Posterior cingulate gyrus (tissue), 11 donors: ENCODE data around the gene PRDM16.

Source experiments
- DNase-seq, 10 donors: peaks; one replicate each; pipeline versions ENCODE4 v3.0.0 to v3.0.0-alpha.2; 2020 to 2021; ENCODE audit warnings: mixed read lengths in 3 of 10
- intact Hi-C: fragments of 100-400 bp; cut with DNase I; formaldehyde crosslinking; loops from one replicate; pipeline ENCODE4 v1.15.1; 2023

The PRDM16 gene

DNA sequence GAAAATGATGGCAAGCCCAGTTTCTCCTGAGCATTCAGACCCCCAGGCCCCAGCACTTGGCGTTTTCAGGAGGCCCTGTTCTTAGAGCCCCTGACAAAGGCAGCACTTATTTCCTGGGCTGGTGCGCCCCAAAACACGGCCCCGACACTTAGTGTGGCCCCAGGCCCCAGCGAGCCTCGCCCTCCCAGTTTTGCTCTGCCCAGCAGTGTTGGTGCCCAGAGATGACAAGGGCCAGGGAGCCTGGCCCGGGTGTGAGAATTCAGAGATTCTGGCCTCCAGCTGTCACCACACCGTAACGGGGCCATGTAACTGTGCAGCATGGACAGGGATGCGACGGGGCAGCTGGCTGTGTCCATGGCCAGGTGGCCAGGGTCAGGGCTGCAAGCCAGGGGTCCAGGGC lies 367.4 kb downstream of the PRDM16 start:
- peak in 1 of 10 donors; percentile 78 for DNase-seq
- intact Hi-C loops: no loop called here

DNA sequence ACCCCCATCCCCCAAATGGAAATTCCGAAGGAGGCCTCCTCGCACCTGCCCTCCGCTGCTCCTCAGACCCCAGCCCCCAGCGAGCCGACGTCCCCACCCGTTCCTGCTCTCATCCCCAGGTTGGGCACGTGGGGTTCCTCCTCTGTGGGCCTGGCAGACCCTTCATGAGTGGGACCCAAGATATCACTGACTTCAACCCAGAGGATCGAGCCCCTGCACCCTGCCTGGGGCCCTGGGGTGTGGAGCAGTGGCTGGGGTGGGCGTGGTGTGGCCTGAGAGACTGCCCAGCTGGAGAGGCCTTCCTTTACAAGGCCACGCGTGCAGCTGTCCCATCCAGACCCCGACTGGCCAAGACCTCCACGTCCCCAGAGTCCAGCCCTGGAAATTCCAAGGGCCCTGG lies 367.9 kb downstream of the PRDM16 start:
- peak in 2 of 10 donors; percentile 77 for DNase-seq

DNA sequence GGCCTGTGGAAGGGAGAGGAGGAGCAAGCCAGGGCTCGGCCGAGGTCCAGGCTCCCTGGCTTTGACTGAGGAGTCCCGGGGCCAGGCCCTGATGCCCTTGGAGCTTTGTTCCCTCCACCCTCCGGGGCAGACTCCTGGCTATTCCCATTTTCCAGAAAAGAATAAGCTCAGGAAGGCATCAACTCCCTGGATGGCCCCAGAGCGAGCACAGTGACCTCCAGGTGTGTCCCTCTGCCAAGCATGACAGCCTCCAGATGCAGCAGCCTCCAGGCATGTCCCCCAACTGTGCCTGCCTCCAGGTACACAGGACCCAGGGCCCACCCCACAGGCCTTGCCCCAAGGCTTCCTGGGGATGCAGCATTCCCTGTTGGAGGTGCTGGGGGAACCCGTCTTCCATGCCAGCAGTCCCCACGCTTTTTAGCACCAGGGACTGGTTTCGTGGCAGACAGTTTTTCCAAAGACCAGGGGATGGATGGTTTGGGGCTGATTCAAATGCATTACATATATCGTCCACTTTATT lies 369.7 kb downstream of the PRDM16 start:
- DNase-seq: peak in 2 of 10 donors; percentile 65 to 75

More for the DNA sequence above, 367.9 kb downstream of the PRDM16 start:
- intact Hi-C loops: no loop called here

DNA sequence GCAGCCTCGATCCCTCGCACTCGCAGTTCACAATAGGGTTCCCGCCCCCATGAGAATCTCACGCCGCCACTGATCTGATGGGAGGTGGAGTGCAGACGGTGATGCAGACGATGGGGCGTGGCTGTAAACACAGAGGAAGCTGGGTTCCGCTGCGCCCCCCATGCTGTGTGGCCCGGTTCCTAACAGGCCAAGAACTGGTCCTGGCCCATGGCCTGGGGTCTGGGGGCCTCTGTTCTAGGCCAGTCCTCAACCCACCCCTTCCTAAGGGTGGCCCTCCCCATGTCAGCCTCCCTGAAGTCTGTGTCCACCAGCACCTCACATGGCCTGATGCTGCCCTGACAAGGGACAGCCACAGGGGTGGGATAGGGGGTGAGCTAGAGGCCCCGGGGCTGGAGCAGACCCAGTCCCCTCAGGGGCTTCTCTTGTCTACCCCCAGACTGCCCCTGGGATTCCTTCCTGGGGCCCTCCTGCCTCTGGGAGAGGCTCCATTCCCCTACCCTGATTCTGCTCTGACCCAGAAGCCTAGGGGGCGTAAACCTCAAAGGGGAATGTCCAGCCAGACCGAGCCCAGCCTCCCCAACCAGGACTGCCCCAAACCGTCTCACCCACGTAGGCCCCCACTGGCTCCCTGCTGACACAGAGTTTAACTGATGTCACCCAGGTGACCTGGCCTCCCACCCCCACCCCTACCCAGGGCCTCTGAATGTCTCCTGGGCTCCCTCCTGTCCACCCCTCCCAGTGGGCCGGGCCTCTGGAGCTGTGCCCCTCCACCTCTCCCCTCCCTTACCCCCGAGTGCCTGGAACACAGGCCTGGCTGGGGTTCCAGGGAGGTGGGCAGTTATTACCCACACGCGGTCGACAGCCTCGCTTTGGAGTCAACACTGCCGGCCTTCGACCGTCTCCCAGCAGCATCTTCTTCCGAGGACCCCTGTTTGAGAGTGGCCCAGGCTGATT lies 370.6 kb downstream of the PRDM16 start:
- peak in 2 of 10 donors; percentile 67 to 73 for DNase-seq
- intact Hi-C loops: no loop called here

More for the DNA sequence above, 369.7 kb downstream of the PRDM16 start:
- intact Hi-C loops: no loop called here

DNA sequence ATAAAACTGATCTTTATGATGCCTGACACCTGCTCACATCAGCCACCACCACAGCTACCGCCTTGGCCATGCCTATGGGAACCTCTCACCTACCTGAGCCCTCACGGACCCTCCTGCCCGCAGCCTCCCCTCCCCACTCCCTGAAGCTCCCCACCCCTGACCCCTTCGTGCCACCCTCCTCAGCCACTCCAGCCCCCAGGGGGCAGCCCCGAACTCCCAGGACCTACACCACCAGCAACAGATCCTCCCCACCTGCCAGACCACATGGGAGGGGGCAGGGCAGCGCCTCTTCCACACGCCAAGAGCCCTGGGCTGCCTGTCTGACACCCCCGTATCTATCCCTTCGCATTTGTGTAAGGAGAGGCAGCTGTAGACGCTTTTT lies 371.3 kb downstream of the PRDM16 start:
- intact Hi-C loops: no loop called here
- peak in 2 of 10 donors; percentile 47 to 75 for DNase-seq

DNA sequence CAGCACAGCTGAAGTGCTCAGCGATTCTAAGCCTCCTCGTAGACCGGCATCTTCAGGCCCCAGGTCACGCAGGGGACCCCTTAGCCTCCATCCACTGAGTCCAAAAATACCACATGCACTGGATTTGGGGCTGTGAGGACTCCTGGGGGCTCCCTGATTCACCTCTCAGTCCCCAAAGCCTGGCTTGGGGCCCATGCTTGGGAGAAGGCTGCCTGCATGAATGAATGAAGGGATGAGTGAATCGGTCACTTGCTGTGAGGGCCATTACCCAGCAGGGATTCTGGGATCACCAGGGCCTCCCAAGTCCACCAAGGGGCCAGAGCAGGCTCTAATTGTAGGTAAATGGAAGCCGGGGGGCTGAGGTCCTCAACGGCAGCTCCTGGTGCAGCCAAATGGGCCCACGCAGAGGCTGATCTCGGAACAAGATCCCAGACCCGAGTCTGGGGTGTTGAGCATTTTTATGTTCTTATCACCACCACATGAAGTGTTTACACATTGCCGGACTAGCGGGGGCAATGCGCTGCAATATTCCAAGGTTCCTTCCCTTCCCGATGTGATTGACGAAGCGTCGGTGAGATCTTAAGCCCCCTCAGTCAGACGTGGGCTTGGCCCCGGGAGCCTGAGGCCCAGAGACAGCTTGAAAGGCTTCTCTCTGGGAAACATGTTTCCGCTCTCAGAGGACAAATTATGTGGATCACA lies 371.9 kb downstream of the PRDM16 start:
- intact Hi-C loops: no loop called here
- DNase-seq: peak in 2 of 10 donors; percentile 62 to 67

DNA sequence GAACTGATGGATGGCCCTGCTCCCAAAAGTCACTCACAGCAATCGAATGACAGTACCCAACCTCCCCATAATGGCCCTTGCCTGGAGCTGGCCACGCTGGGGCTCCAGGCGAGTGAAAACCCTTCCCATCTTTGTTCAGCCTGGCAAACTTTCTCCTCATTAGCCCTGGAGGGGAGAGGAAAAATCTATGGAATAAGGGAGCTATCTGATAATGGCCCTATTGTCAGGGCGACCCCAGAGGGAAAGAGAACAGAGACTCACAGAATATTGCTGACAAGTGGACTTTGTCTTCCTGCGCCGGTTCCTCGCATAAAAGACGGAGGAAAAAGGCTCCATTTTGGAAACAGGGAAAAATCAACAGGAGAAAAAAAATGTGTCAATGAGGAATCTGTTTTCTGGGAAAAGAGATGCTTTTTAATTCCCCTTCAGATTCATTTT lies 372.4 kb downstream of the PRDM16 start:
- peak in 4 of 10 donors; percentile 46 to 82 (median 55) for DNase-seq
- intact Hi-C loops: no loop called here

DNA sequence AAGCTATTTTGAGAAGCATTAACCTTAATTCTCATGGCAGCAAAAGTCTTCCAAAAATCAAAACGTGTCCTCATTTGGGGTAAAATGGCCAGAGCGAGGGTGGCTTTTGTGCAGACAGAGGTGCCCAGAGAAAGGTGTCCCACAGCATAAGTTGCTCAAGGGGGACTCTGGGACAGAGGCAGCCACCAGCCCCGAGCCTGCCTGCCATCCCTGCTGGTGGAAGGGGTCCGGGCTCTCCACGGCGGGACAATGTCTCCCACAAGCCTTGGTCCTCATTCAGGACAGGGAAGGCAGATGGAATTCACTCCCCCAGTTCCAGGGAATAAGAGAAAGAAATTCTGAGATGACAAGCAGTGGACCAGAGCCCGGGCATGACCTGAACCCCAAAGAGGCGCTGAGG lies 372.9 kb downstream of the PRDM16 start:
- peak in 2 of 10 donors; percentile 72 to 74 for DNase-seq
- intact Hi-C loops: no loop called here

DNA sequence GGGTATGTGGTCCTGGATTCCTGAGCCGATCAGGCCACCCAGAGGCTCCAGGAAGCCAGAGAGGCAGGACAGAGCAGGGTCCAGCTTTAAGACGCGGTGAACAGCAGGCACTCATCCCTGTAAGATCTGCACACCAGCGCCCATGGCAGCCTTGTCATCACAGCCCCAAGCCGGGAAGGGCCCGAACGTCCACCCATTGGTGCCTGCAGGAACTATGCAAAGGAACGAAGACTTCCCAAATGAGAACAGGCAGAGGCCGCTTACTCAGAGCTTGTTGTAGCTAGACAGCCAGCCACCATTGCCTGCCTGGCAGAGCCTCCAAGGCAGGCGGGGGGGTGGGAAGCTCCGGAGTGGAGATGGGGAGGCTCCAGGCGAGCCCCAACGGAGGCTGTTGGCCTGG lies 373.3 kb downstream of the PRDM16 start:
- intact Hi-C loops: no loop called here
- DNase-seq: peak in 2 of 10 donors; percentile 54 to 67

DNA sequence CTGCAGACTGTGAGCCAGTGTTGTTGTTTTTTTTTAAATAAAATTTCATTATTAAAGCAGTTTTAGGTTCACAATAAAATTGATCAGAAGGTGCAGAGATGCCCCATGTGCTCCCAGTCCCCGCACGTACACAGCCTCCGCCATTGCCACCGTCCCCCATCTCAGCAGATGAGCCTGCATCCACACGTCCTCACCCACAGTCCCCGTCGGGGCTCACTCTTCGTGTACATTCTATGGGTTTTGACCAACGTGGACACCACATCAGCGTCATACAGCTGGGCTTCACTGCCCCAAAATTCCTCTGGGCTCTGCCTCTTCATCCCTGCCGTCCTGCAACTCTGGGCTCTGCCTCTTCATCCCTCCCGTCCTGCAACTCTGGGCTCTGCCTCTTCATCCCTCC lies 373.9 kb downstream of the PRDM16 start:
- intact Hi-C loops: no loop called here
- peak in 2 of 10 donors; percentile 33 to 77 for DNase-seq

DNA sequence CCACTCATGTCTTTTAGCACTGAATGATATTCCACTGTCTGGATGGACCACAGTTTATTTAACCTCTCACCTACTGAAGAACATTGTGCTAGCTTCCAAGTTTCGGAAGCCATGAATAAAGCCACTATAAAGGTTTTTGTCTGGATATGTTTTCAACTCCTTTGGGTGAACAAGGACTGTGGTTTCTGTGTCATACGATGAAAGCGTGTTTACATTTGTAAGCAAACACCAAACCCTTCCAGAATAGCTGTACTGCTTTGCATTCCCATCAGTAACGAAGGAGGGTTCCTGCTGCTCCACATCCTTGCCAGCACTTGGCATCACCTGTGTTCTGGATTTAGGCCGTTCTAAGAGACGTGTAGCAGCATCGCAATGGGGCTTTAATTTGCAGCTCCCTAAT lies 374.8 kb downstream of the PRDM16 start:
- intact Hi-C loops: no loop called here
- peak in 2 of 10 donors; percentile 27 to 49 for DNase-seq

DNA sequence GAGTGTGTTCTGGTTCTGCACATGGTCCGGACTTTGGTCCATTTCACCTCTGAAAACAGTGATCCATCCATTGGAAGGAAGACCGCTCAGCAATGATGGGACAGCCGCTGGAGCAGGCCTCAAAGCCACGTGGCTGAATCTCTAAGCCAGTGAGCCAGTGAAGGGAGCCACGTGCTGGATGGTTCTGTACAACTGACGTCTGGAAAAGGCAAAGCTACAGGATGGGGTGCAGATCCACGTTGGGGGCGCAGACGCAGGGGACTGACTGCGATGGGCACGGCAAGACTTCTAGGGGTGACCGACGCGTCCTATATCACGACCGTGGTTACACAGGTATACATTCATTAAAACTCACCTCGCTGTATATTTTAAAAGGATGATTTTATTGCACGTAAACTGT lies 375.3 kb downstream of the PRDM16 start:
- DNase-seq: peak in 2 of 10 donors; percentile 41 to 66
- intact Hi-C loops: no loop called here

DNA sequence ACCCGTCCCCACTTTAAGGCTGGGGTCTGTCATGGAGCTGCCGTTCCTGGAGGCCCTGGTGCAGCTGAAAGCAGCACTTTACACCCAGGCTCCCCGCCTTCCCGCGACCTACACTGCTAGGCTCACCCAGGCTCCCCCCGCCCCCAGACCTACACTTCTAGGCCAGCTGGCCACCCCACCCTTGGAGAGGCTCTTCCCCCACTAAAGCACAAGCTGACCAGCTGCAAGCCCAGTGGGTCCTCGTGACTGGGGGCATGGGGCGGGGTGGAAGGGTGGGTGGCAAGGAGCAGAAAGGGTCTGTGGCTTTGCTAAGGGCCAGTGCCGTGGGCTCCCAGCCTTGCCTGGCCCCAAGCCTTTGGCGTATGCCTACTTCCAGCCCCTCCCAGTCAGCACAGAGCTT lies 375.7 kb downstream of the PRDM16 start:
- peak in 2 of 10 donors; percentile 31 to 68 for DNase-seq
- intact Hi-C loops: no loop called here

DNA sequence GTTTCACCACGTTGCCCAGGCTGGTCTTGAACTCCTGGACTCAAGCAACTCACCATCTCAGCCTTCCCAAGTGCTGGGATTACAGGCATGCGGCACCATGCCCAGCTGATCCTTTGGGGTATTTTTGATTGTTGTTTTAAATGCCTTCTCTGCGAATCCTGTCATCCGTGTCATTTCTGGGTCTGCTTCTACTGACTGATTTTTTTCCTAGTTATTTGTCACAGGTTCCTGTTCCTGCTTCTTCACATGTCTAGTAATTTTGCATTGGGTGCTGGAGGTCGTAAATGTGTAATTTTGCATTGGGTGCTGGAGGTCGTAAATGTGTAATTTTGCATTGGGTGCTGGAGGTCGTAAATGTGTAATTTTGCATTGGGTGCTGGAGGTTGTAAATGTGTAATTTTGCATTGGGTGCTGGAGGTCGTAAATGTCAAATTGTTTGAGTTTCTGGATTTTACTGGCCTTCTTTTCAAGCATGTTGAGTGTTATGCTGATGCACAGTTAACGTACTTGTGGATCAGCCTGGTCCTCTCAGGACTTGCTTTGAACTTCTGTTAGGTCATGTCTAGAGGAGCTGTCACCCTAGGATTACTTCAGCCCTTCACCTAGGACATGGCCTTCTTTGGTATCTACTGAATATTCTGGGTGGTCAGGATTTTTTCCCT lies 381.3 kb downstream of the PRDM16 start:
- no peak for DNase-seq

DNA sequence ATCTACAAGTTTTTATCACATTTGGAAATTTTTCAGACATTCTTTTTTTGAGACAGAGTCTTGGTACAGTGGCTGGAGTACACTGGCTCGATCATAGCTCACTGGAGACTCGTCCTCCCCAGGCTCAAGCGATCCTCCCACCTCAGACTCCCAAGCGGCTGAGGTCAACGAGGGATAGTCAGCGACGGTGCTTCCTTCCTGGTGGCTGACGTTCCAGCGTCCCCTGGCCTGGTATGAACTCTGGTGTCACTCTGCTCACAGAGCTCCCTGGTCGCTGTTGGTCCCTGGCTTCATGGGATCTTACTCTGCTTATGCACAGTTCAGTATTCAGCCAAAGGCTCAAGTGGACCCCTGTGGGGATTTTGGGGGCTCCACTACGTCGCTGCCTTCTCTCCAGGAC lies 382.0 kb downstream of the PRDM16 start:
- intact Hi-C loops: loop anchor here (5.0 kb wide), 2 partner anchors 166 to 351 kb away; no protein-coding TSS in a partner anchor

More for the DNA sequence above, 381.3 kb downstream of the PRDM16 start:
- intact Hi-C loops: loop anchor here (5.0 kb wide), 2 partner anchors 167 to 352 kb away; no protein-coding TSS in a partner anchor

DNA sequence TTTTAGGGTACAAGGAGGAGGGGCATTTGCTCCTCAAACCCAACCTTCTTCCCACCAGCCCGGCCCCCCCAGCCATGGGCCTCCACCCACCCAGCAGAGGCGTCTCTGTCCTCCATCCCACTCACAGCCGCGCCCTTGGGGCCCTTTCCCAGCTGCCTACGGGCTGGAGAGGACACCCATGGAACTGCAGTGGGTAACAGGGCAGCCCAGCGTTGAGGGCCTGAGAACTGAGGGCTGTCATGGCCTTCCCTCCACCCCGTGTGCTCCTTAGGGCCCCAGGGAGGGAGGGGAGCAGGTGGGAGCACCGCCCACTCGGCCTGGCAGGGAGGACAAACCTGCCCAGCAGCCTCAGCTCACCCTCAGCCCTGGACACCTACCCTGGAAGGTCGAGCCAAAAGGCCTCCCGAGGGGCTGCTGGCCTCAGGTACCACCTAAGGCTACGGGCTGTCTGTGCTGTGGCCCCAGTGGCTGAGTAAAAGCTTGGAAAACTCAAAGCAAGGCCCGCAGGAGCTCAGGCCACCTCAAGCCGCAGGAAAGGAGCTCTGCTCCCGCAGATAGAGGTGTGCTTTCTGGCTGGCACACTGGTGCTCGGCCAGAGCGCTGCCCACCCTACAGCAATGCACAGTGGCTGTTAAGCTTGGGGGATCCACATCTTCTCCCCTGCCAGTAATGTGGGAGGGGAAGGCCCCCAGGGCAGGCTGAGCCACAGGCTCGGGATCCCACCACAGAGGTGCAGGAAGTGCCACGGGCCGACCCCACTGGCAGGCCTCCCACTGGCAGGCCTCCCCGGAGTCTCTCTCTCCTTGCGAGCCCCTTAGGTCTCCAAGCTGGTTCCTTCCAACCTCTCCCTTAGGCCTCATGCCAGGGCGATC lies 383.2 kb downstream of the PRDM16 start:
- peak in 1 of 10 donors; percentile 55 for DNase-seq
- intact Hi-C loops: loop anchor here (5.0 kb wide), 2 partner anchors 165 to 350 kb away; no protein-coding TSS in a partner anchor

More for the DNA sequence above, 382.0 kb downstream of the PRDM16 start:
- peak in 1 of 10 donors; percentile 36 for DNase-seq

DNA sequence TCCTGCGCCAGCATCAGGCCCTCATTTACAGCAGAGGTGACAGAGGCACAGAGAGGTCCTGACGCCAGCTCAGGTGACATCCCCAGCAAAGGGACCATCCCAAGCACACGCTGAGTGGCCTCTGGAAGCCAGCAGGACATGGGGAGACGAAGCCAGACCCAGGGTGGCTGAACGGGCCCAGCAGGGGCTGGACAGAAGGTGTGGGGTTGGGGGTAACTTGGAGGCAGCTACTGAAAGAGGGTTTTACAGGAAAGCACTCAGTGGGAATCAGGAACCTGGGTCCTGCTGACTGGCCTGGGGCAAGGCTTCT lies 383.8 kb downstream of the PRDM16 start:
- intact Hi-C loops: loop anchor here (1.0 to 5.0 kb wide), 3 partner anchors 31 to 349 kb away; no protein-coding TSS in a partner anchor
- peak in 1 of 10 donors; percentile 64 for DNase-seq

DNA sequence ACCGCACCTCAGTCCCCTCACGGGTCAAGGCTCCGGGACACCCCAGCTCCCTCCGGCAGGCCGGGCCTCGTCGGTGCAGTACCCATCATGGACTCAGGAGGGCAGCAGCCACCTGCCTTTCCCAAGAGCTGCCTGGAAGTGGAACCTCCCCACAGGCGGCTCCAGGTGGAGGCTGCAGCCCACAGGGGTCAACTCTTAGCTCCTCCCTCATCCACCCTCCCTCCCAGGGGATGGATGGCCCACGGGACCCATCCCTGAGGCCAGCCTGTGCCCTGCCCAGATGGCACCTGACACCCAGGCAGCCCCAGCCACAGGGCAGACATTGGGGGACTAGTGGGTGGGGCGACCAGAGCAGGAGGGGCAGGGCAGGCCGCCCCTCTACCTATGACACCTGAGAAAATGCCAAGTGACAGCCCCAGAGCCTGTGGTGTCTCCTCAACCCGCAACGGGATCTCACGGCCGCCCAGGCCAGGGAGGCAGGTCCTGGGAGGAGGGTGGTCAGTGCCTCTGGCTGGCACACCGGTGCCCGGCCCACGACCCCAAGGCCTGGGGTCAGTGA lies 384.3 kb downstream of the PRDM16 start:
- intact Hi-C loops: loop anchor here (1.0 to 5.0 kb wide), 3 partner anchors 31 to 349 kb away; no protein-coding TSS in a partner anchor
- DNase-seq: peak; percentile 56 to 96 (median 78)
